Epithelial cell of esophagus (primary cell): ENCODE measurements around the gene QSOX1.

ENCODE experiments used
- DNase-seq: peaks from one replicate; pipeline ENCODE4 v3.0.0; 2010; ENCODE audit warnings: low read depth
- H3K4me3 ChIP-seq: 2 replicates; pipeline ENCODE4 v1.5.1; 2011; ENCODE audit warnings: mild to moderate bottlenecking, low read length, control low read depth
- TF ChIP-seq, protein P1 (sequence below): IDR thresholded peaks from 2 replicates; pipeline ENCODE4 v1.5.1; 2011; ENCODE audit warnings: low read depth, mild to moderate bottlenecking, low read length, control low read depth, inconsistent platforms; ENCODE audit not compliant: insufficient read depth; ENCODE audit errors: missing control alignments

The QSOX1 gene

DNA sequence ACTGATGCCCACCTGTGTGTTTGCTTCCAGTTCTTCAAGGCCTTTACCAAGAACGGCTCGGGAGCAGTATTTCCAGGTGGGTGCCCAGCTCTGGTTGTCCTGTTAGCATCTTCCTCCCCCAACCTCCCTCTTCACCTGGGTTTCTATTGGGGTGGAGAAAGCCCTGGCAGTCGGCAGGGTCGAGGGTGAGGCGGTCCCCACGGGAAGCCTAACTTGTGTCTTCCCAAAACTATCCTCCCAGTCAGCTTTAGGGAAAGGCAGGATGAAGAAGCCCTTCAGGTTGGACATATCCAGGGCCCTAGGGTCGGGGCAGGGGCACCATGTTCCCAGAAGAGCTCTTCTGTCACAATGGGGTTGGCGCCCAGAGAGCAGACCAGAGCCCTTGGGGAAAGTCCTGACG, 20.6 kb downstream of the QSOX1 start:
- DNase-seq: no peak
- H3K4me3 ChIP-seq: no peak overlapping the region
- TF ChIP-seq, protein P1, sequence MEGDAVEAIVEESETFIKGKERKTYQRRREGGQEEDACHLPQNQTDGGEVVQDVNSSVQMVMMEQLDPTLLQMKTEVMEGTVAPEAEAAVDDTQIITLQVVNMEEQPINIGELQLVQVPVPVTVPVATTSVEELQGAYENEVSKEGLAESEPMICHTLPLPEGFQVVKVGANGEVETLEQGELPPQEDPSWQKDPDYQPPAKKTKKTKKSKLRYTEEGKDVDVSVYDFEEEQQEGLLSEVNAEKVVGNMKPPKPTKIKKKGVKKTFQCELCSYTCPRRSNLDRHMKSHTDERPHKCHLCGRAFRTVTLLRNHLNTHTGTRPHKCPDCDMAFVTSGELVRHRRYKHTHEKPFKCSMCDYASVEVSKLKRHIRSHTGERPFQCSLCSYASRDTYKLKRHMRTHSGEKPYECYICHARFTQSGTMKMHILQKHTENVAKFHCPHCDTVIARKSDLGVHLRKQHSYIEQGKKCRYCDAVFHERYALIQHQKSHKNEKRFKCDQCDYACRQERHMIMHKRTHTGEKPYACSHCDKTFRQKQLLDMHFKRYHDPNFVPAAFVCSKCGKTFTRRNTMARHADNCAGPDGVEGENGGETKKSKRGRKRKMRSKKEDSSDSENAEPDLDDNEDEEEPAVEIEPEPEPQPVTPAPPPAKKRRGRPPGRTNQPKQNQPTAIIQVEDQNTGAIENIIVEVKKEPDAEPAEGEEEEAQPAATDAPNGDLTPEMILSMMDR: no peak

DNA sequence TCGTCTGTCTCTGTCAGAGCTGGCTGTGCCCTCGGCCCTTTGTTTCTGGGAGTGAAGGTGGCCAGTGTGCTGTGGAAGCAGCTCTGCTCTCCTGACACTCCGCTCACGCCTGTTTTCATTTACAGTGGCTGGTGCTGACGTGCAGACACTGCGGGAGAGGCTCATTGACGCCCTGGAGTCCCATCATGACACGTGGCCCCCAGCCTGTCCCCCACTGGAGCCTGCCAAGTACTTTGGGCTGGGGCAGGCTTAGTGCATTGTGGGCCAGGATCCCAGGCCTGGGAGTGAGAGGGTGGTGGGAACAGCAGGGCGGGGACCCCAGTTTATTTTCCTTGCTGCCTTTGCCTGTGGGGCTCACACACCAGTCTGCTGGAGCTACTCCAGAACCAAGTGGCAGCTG, 21.1 kb downstream of the QSOX1 start:
- TF ChIP-seq, protein P1: no peak

DNA sequence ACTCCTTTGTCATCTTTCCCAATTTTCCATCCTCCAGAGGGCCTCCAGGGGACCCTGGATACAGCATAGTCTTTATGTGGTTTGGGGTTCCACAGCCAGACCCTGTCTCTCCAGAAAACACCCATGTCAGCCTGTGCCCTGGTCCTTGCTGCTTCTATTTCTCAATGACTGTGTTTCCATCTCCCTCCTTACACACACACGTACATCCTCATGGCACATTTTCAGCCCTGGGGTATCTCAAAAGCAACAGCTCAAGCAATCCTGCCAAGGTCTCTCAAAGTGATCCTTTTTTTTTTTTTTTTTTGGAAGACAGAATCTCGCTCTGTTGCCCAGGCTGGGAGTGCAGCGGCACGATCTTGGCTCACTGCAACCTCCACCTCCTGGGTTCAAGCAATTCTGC, 22.3 kb downstream of the QSOX1 start:
- no peak overlapping the region for H3K4me3 ChIP-seq
- TF ChIP-seq, protein P1: no peak
- no peak for DNase-seq

More for the DNA sequence above, 21.1 kb downstream of the QSOX1 start:
- DNase-seq: no peak
- no peak overlapping the region for H3K4me3 ChIP-seq

DNA sequence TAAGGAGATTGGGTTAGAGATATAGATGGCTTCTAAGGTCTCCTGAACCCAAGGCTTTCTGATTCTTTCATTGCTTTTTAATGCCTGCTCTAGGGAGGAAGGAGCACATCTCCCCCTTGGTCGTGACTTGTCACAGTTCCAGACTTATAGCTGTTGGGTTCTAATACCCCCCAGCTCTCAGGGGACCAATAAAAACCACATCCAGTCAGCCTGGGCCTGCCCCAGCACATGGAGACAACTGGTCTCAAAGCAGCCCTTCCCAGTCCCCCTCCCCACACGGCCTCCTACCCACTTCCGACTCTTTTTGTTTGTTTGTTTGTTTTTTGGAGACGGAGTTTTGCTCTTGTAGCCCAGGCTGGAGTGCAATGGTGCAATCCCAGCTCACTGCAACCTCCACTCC, 23.3 kb downstream of the QSOX1 start:
- H3K4me3 ChIP-seq: no peak overlapping the region
- DNase-seq: no peak
- TF ChIP-seq, protein P1: no peak

DNA sequence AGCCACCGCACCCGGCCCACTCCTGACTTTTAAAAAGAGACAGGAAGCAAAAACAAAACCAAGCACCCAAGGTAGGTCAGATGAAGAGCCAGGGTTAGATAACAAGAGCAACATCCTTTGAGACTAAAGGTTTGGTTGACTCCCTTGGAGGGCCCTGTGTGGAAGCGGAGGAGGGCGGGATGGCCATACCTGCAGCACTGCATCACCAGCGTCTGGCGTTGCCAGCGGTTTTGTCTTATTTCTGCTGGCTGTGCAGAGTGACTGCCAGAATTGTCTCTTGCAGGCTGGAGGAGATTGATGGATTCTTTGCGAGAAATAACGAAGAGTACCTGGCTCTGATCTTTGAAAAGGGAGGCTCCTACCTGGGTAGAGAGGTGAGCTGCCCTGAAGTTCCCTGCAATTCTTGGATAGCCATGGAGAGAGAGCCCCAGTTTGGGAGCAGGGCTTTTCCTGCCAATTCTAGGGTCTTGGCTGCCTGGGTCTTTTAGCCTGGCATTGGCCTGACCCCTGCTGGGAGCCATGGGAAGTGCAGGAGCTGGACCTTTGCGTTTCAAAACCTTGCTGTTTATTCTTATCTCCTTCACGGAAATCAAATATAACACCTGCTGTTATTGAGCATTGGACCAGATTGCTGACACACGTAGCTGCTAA, 24.0 kb downstream of the QSOX1 start:
- peak; percentile 58 for DNase-seq
- H3K4me3 ChIP-seq: no peak overlapping the region
- TF ChIP-seq, protein P1: peak; percentile 98

DNA sequence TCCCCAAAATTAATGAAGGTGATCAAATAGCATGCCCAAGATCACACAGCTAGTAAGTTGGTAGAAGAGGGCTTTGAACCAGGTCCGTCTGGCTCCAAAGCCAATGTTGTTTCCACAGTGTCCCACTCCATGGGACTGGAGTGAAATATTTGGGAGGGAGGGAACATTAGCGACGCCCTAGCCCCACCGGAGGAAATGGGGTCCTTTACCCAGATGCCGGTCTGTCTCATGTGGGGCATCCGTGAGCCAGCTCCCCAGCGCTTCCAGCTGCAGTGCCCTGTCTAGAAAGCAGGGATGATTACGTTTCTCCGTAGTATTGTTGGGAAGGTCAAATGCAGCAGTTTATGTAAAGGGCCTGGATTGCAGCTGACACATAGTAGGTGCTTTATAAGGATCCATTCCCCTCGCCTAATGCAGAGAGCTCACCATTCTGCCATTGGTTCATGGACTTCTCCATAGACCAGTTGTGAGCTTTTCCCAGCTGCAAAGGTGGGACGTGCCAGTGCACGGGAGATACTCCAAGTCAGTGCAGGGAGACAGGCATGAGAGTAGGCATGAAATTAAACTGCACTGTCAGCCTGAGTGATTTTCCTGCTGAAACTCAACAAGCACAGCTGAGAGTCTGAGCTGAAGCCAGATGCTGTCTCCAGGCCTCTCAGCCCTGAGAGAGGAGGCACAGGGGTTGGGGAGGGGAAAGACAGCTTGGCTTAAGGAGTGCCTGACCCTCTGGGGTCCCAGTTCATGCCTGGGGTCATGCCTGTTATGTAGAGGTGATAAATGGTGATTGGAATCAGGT, 24.7 kb downstream of the QSOX1 start:
- no peak for DNase-seq
- TF ChIP-seq, protein P1: no peak

DNA sequence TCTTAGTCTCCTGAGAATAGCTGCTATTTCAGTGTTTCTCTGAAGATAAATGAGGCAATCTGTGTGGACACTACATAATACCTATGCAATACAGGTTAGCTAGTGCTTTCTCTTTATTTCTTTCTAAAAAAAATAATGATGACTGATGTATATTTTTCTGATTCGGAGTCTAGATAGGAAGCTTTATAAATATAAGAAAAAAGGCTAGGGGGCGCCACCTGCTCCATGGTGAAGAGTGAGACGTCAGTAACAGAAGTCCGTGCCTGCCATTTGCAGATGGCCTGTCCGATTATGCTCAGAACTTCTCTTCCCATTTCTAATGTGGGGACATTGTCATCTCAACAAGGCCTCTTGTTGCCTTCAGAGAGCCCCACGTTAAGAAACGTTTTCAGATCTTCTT, 26.4 kb downstream of the QSOX1 start:
- no peak overlapping the region for H3K4me3 ChIP-seq
- TF ChIP-seq, protein P1: peak; percentile 32
- DNase-seq: no peak

More for the DNA sequence above, 24.7 kb downstream of the QSOX1 start:
- H3K4me3 ChIP-seq: no peak overlapping the region
